H1 (cell line): ENCODE data around the gene AREG. TPM values are rescaled to one million over a fixed set of nuclear protein-coding genes. Genes with fewer than 3 reads are reported as not detected.

Source experiments
- BRCA1 ChIP-seq: IDR thresholded peaks from 2 replicates; pipeline ENCODE4 v1.6.1; 2012; ENCODE audit warnings: low read depth, low read length, improper control_type of control experiment
- JUND ChIP-seq: IDR thresholded peaks from 2 replicates; pipeline ENCODE4 v1.6.1; 2011; ENCODE audit warnings: mild to moderate bottlenecking, improper control_type of control experiment, low read length
- RFX5 ChIP-seq: IDR thresholded peaks from 2 replicates; pipeline ENCODE4 v1.6.1; 2011; ENCODE audit warnings: low read depth, low read length, improper control_type of control experiment, borderline replicate concordance
- TCF12 ChIP-seq: IDR thresholded peaks from 2 replicates; pipeline ENCODE4 v1.6.1; 2011; ENCODE audit warnings: low read depth, mild to moderate bottlenecking, low read length
- USF2 ChIP-seq: IDR thresholded peaks from 2 replicates; pipeline ENCODE4 v1.6.1; 2011; ENCODE audit warnings: low read length, improper control_type of control experiment
- polyA plus RNA-seq, 7 experiments: library from polyadenylated mRNA; depleted of rRNA in 3 of 7; stranded (reverse) in 5 of 7; unstranded in 2 of 7; fragments of >200 nt in 5 of 7; fragments of 200-250 nt in 2 of 7; gene quantifications; 1 replicate in 5 of 7; 2 replicates in 1 of 7; 4 replicates in 1 of 7; pipeline versions ENCODE4 v1.2.1 to v1.2.3, GENCODE V29; 2011 to 2013; ENCODE audit warnings: missing spikeins in 2 of 7, mixed read lengths in 2 of 7
- total RNA-seq: library from RNA; stranded (reverse); fragmentation: NEBNext Ultra II Directional; extraction: Animal tissue kit (Norgen Biotek cat#: 25700); gene quantifications from 2 replicates; pipeline ENCODE4 v1.2.1, GENCODE V29; 2021

Gene AREG
- total and polyA plus RNA-seq, 2 of the 8 experiments (the other 6 are each of a cell fraction or from before 2014, with no cell fraction given), result not detected

GRCh38 chr4:74428276-74428675, 16.7 kb upstream of the AREG start (continued):
- TF ChIP-seq USF2, result no peak
- TF ChIP-seq BRCA1, result no peak
- TF ChIP-seq JUND, result no peak
- no peak for TF ChIP-seq RFX5
- no peak for TF ChIP-seq TCF12
